ENCODE measurements around the gene C6orf15.

Gene C6orf15

GRCh38 chr6:31065556-31065955 is 46.8 kb downstream of the C6orf15 start:
- DNase-seq = no peak

- no peak for DNase-seq
These were observed 48.4 kb downstream of the C6orf15 start for GRCh38 chr6:31063906-31064435.
